HFF-Myc (cell line): ENCODE results near the gene NET1.

ENCODE experiments used
- DNase-seq: peaks from one replicate; pipeline ENCODE4 v3.0.0-alpha.2; 2011; ENCODE audit warnings: low read depth; ENCODE audit errors: extremely low read depth
- H3K4me3 ChIP-seq: replicated peaks from 2 replicates; pipeline ENCODE4 v1.5.1; 2011; ENCODE audit warnings: low read depth, mild to moderate bottlenecking, control low read depth, low read length
- CTCF ChIP-seq: IDR thresholded peaks from 2 replicates; pipeline ENCODE4 v1.5.1; 2012; ENCODE audit warnings: mild to moderate bottlenecking, low read depth, low read length, control low read depth; ENCODE audit errors: missing control alignments

NET1 gene

GRCh38 chr10:5500162-5500670, 87.9 kb downstream of the NET1 start:
- no peak overlapping the region for H3K4me3 ChIP-seq
- no peak for TF ChIP-seq CTCF
- DNase-seq, result no peak

- no peak overlapping the region for H3K4me3 ChIP-seq
- no peak for DNase-seq
- TF ChIP-seq CTCF, result no peak
These were observed 88.6 kb downstream of the NET1 start for GRCh38 chr10:5500910-5501309.

- H3K4me3 ChIP-seq, result no peak overlapping the region
- no peak for TF ChIP-seq CTCF
- DNase-seq, result no peak
These were observed 89.7 kb downstream of the NET1 start for GRCh38 chr10:5502061-5502521.

GRCh38 chr10:5502571-5503476, 90.5 kb downstream of the NET1 start:
- no peak for TF ChIP-seq CTCF

GRCh38 chr10:5503477-5503835, 91.1 kb downstream of the NET1 start:
- TF ChIP-seq CTCF, result no peak
- no peak for DNase-seq
- no peak overlapping the region for H3K4me3 ChIP-seq

More at GRCh38 chr10:5502571-5503476, 90.5 kb downstream of the NET1 start:
- no peak for DNase-seq
- H3K4me3 ChIP-seq, result no peak overlapping the region

GRCh38 chr10:5504146-5505072, 92.1 kb downstream of the NET1 start:
- no peak for TF ChIP-seq CTCF
- no peak for DNase-seq
- H3K4me3 ChIP-seq, result no peak overlapping the region
